Airway epithelial cell (primary cell): Measurements from ENCODE around the gene LY9. TPM values are rescaled to one million over a fixed set of nuclear protein-coding genes. Genes with fewer than 3 reads are reported as not detected.

ENCODE experiments used
- total RNA-seq: library from RNA; depleted of rRNA; stranded (reverse); fragments of >200 nt; gene quantifications from 2 replicates; pipeline ENCODE4 v1.2.3, GENCODE V29; 2015

The LY9 gene
- not detected in 2 replicates for total RNA-seq

GRCh38 chr1:160795951-160796383, at the start of gene LY9:
Gene LY9 (plus strand): TSS chr1:160796174. CDS start chr1:160796188, 14 bp downstream.

GRCh38 chr1:160862203-160863060, 66.5 kb downstream of the LY9 start, which contains the start of gene CD244:
Gene CD244 (minus strand): TSS chr1:160862887. CDS start chr1:160862677, 210 bp downstream.

Other genes with a start within 250 kb of the LY9 start
- gene CD84, start 216.7 kb upstream of the LY9 start, total RNA-seq: not detected in 2 replicates
- not detected in 2 replicates for gene SLAMF1, start 149.1 kb upstream of the LY9 start, total RNA-seq
- not detected in 2 replicates for gene CD48, start 84.4 kb upstream of the LY9 start, total RNA-seq
- gene SLAMF7, start 56.9 kb upstream of the LY9 start, total RNA-seq: 0.14 and 0.99 TPM in 2 replicates
- 0.07 TPM in 1 of 2 replicates, not detected in the other for gene CD244, start 66.7 kb downstream of the LY9 start, total RNA-seq
- not detected in 2 replicates for gene ITLN1, start 89.0 kb downstream of the LY9 start, total RNA-seq
- not detected in 2 replicates for gene ITLN2, start 158.6 kb downstream of the LY9 start, total RNA-seq
- gene F11R, start 225.0 kb downstream of the LY9 start, total RNA-seq: 117 and 131 TPM in 2 replicates
- gene TSTD1, start 242.8 kb downstream of the LY9 start, total RNA-seq: 110 and 112 TPM in 2 replicates
- gene USF1, start 249.8 kb downstream of the LY9 start, total RNA-seq: 39.4 and 40.9 TPM in 2 replicates